Measurements from ENCODE around the gene NCDN.

The NCDN gene

GRCh38 chr1:35564884-35565741 is 7.5 kb downstream of the NCDN start:
- no peak for DNase-seq (ENCODE audit: low read depth)
- TF ChIP-seq, protein P1, sequence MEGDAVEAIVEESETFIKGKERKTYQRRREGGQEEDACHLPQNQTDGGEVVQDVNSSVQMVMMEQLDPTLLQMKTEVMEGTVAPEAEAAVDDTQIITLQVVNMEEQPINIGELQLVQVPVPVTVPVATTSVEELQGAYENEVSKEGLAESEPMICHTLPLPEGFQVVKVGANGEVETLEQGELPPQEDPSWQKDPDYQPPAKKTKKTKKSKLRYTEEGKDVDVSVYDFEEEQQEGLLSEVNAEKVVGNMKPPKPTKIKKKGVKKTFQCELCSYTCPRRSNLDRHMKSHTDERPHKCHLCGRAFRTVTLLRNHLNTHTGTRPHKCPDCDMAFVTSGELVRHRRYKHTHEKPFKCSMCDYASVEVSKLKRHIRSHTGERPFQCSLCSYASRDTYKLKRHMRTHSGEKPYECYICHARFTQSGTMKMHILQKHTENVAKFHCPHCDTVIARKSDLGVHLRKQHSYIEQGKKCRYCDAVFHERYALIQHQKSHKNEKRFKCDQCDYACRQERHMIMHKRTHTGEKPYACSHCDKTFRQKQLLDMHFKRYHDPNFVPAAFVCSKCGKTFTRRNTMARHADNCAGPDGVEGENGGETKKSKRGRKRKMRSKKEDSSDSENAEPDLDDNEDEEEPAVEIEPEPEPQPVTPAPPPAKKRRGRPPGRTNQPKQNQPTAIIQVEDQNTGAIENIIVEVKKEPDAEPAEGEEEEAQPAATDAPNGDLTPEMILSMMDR (conservative IDR thresholded peaks at IDR 0.05; ENCODE audit: low read depth, low read length): no peak
- H3K4me3 ChIP-seq (ENCODE audit: low read length): no peak overlapping the region

DNA sequence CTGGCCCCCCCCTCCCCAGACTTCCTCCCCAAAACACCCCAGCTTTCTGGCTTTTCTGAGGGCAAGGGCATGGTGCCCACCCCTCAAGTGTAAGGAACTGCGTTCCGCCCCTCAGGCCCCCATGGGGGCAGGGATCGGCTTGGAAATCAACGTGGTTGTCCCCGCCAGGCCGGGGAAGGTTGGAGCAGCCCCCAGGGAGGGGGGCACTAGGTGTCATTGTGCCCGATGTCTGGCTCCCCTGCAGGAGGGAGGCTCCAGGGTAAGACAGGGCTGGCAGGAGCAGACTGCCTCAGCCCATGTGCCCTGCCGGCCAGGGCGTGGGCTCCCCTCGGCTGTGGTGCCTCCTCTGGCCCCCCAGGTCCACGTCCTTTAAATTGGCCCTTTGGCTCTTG is 8.1 kb downstream of the NCDN start:
- TF ChIP-seq, protein P1 (conservative IDR thresholded peaks at IDR 0.05; ENCODE audit: low read depth, low read length): no peak
- no peak overlapping the region for H3K4me3 ChIP-seq (ENCODE audit: low read length)
- DNase-seq (ENCODE audit: low read depth): no peak

GRCh38 chr1:35567947-35568558 is 10.5 kb downstream of the NCDN start:
- no peak for DNase-seq (ENCODE audit: low read depth)
- TF ChIP-seq, protein P1 (conservative IDR thresholded peaks at IDR 0.05; ENCODE audit: low read depth, low read length): no peak
- H3K4me3 ChIP-seq (ENCODE audit: low read length): no peak overlapping the region

DNA sequence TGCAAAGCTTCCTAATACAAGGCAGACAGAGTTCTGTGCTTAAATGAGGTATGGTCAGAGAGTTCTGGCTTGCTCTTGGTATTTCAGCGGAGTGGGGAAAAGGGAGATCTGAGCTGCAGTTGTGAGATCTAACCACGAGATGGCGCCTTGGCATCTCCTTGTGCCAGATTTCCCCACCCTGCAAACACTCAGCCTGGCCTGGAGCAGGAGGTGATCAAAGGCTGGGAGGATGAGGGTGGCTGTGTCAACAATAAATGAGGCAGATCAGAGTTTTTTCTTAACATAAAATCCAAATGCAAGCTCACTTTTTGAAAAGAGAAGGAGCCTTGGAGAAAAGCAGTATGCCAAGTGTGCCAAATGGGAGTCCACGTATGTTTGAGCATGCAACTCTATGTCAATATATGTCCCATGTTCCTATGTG is 11.4 kb downstream of the NCDN start:
- TF ChIP-seq, protein P1 (conservative IDR thresholded peaks at IDR 0.05; ENCODE audit: low read depth, low read length): peak; percentile 90
- no peak overlapping the region for H3K4me3 ChIP-seq (ENCODE audit: low read length)
- DNase-seq (ENCODE audit: low read depth): no peak

- no peak for DNase-seq (ENCODE audit: low read depth)
- no peak overlapping the region for H3K4me3 ChIP-seq (ENCODE audit: low read length)
- TF ChIP-seq, protein P1 (conservative IDR thresholded peaks at IDR 0.05; ENCODE audit: low read depth, low read length): no peak
These were observed 12.3 kb downstream of the NCDN start for GRCh38 chr1:35569936-35570335.

DNA sequence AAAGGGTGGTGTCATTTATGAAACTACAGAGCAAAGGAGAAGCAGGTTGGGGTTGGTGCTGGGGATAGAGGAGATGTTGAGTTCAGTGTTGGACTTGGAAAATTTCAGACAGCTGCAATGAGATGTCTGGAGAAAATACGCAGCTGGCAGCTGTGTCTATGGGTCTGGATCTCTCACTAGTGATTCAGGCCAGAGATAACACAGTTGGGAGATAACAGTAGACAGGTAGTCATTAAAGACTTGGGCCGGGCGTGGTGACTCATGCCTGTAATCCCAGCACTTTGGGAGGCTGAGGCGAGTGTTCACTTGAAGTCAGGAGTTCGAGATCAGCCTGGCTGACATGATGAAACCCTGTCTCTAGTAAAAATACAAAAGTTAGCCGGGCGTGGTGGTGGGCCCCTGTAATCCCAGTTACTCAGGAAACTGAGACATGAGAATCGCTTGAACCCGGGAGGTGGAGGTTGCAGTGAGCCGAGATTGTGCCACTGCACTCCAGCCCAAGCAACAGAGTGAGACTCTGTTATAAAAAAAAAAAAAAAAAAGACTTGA is 13.1 kb downstream of the NCDN start:
- DNase-seq (ENCODE audit: low read depth): no peak
- TF ChIP-seq, protein P1 (conservative IDR thresholded peaks at IDR 0.05; ENCODE audit: low read depth, low read length): no peak
- no peak overlapping the region for H3K4me3 ChIP-seq (ENCODE audit: low read length)
